HG03095 (cell line): Measurements from ENCODE around the gene LHB.

Source experiments
- ATAC-seq: cut with Tn5 transposase; IDR thresholded peaks from one replicate; pipeline ENCODE4 v1.9.1; 2021; ENCODE audit warnings: moderate library complexity; ENCODE audit not compliant: unreplicated experiment

The LHB gene

GRCh38 chr19:49014123-49014869 is 2.6 kb downstream of the LHB start:
- no peak for ATAC-seq

GRCh38 chr19:49011194-49011593 is 5.7 kb downstream of the LHB start:
- ATAC-seq = no peak

- ATAC-seq = no peak
These were observed 6.4 kb downstream of the LHB start for GRCh38 chr19:49010453-49010852.

- no peak for ATAC-seq
These were observed 7.1 kb downstream of the LHB start for GRCh38 chr19:49009828-49010227.

- no peak for ATAC-seq
These were observed 10.0 kb downstream of the LHB start for GRCh38 chr19:49006905-49007304.

- no peak for ATAC-seq
These were observed 11.8 kb downstream of the LHB start for GRCh38 chr19:49004964-49005614.

- no peak for ATAC-seq
These were observed 12.8 kb downstream of the LHB start for GRCh38 chr19:49004133-49004532.

GRCh38 chr19:48999481-49000325 is 17.2 kb downstream of the LHB start:
- ATAC-seq = no peak

- no peak for ATAC-seq
These were observed 18.9 kb downstream of the LHB start for GRCh38 chr19:48997972-48998371.

GRCh38 chr19:48994035-48994386 is 22.9 kb downstream of the LHB start:
- ATAC-seq = no peak

GRCh38 chr19:48993175-48994034 is 23.5 kb downstream of the LHB start, which contains the start of the genes GYS1 and RUVBL2:
Gene GYS1 (minus strand): TSS chr19:48993309. CDS start chr19:48993112, 197 bp downstream.
Gene RUVBL2 (plus strand): TSS chr19:48993887. CDS start chr19:48993912, 25 bp downstream.
- peak; percentile 75 for ATAC-seq

- ATAC-seq = peak; percentile 2
These were observed 24.2 kb downstream of the LHB start for GRCh38 chr19:48992581-48993174.

GRCh38 chr19:48991873-48992580 is 24.9 kb downstream of the LHB start:
- ATAC-seq = no peak

- no peak for ATAC-seq
These were observed 25.8 kb downstream of the LHB start for GRCh38 chr19:48991011-48991609.

- ATAC-seq = no peak
These were observed 26.5 kb downstream of the LHB start for GRCh38 chr19:48990400-48990799.

- ATAC-seq = no peak
These were observed 27.1 kb downstream of the LHB start for GRCh38 chr19:48989701-48990291.

GRCh38 chr19:48988860-48989259 is 28.0 kb downstream of the LHB start:
- no peak for ATAC-seq

GRCh38 chr19:48988286-48988685 is 28.6 kb downstream of the LHB start:
- no peak for ATAC-seq

GRCh38 chr19:48987323-48987722 is 29.6 kb downstream of the LHB start:
- no peak for ATAC-seq
